ENCODE measurements around the gene CAMKMT.
"Not testable (repeated sequence)": the region's sequence is repeated elsewhere in the genome, so short reads cannot be mapped to it uniquely, and the experiment has no call there.

The CAMKMT gene

GRCh38 chr2:44450082-44450481 is 88.3 kb downstream of the CAMKMT start:
- no peak for DNase-seq

- no peak for DNase-seq
Measured at GRCh38 chr2:44450806-44451205, 89.1 kb downstream of the CAMKMT start.

- no peak for DNase-seq
Measured at GRCh38 chr2:44452069-44452583, 90.4 kb downstream of the CAMKMT start.

GRCh38 chr2:44453259-44453658 is 91.5 kb downstream of the CAMKMT start:
- DNase-seq = no peak

DNA sequence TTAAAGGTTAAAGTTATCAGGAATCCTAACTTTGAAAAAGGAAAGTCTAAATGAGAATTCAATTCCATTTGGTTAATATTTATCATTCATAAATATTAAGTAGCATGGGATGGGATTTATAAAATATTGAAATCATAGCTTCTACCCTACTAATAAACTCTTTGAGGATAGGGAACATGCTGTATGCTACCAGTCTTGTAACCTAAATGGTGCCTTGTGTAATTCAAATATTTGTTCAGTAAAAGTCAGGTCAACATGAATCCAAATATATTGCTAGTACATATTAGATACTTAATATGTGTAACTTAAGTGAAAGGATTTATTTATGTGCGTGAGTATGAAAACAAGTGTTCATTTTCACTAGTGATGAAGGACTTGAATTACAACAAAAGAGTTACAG is 94.1 kb downstream of the CAMKMT start:
- DNase-seq = no peak

DNA sequence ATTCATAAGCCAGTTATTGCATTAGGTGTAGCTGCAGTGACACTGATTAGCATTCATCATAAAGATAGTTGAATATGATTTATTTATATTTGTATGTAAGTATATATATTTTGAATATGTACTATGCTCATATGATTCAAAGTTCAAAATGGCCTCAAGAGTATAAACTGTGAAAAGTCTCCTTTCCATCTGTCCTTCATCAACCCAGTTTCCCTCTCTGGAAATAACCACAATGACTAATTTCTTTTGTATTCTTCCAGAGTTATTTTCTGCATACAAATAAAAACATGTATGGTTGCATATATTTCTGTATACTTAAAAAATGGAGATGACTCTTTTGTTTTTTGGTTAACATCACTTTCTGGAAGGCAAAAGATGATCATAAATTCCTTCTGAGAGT is 95.2 kb downstream of the CAMKMT start:
- DNase-seq = no peak

DNA sequence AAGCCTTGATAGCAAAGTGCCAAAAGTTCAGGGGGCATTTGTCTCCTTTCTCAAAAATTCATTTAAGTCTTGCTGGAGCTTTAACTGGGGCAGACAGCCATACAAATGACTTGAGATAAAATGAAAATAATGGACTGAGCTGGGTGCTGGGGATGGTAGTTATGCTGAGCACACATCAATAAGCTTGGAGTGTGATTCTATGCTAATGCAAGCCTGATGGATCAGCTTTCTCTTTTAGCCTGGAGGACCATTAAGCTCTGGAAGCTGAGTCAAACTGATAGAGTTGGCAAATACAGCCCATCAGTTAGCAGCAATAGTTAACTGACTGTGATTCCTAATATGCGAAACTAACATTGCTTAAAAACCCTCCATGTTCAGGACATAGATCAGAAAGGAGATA is 98.0 kb downstream of the CAMKMT start:
- DNase-seq = no peak

- no peak for DNase-seq
Measured at GRCh38 chr2:44462934-44463849, 101.4 kb downstream of the CAMKMT start.

GRCh38 chr2:44464437-44464836 is 102.7 kb downstream of the CAMKMT start:
- no peak for DNase-seq

DNA sequence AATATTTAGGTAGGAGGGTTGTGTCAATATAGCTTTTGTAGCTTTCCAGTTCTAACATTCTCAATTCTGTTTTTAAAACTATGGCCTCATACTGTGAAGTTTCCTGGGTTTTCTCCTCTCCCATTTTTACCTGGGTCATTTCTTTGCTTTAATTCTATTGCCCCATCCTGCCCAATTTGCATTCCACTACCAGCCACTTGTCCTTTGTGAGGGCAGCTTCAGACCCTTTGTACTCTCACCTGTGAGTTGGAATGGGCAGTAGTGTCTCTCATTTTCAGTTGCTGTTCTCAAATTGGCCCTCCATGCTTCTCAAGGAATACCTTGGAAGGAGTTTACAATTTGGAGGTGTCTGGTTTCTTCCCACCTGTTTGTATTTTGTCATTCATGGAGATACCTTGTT is 108.4 kb downstream of the CAMKMT start:
- DNase-seq = no peak

GRCh38 chr2:44477657-44478414 is 116.1 kb downstream of the CAMKMT start:
- DNase-seq = no peak

DNA sequence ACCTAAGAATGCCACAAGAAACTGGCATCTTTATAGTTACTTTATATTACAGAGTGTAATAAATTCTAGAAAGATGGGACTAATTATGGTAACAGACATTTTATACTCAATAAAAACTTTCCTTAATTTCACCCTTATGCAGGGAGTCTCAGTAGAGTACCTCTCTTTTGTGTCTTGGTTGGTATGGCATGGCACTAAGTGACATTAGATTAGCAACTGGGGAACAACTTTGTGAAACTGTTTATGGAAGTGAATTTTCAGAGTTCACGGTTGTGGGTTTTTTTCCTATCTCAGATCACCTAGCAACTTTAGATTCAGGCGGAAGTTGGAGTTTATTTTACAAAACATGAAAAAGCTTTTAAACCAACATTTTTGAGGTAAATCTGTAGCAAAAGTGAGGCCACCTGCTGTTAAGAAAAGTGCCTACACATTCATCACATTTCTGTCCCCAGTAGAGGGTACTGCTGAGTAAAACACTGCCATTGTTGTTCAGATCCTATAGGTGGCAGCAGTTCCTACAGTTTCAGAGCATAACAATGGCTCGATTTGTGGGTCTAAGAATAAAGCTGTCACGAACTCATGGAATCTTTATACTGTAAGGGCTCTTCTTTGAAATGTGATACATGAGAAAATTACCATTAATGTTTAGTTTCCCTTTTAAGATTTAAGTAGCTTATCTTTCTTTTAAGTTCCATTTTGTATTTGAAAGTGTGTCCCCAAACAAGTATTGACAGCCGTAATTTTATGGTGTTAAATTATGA is 117.6 kb downstream of the CAMKMT start:
- peak; percentile 22 for DNase-seq

DNA sequence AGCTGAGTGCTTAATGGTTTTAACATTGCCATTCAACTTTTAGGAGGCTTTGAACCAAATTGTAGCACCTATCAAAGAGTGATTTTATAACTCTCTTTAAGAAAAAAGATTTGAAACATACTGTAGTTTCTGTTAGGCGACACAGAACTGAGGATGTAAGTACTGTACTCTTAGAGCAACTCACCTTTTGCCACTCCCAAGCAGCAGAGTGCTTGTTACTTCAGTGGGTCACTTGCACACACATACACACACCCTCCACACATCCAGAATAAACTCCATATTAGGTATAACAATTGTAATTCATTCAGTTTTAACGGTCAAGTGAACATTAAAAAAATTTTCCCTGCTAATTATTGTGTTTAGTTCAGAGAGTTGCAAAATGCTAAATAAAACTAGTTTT is 118.3 kb downstream of the CAMKMT start:
- DNase-seq = no peak

GRCh38 chr2:44487052-44487451 is 125.3 kb downstream of the CAMKMT start:
- DNase-seq = no peak

DNA sequence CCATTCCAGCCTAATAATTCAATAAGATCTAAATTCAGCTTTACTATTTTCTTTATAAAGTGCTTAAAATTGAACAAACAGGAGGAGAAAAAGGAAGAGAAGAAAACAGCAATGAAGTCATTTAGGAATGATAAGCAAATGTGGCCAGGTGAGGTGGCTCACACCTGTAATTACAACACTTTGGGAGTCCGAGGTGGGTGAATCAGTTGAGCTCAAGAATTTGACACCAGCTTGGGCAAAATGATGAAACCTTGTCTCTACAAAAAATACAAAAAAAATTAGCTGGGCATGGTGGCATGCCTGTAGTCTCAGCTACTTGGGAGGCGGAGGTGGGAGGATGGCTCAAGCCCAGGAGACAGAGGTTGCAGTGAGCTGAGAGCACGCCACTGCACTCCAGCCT is 129.0 kb downstream of the CAMKMT start:
- DNase-seq = no peak

GRCh38 chr2:44494006-44494405 is 132.3 kb downstream of the CAMKMT start:
- no peak for DNase-seq

- DNase-seq = no peak
Measured at GRCh38 chr2:44495035-44495434, 133.3 kb downstream of the CAMKMT start.

GRCh38 chr2:44495544-44495943 is 133.8 kb downstream of the CAMKMT start:
- DNase-seq = no peak

DNA sequence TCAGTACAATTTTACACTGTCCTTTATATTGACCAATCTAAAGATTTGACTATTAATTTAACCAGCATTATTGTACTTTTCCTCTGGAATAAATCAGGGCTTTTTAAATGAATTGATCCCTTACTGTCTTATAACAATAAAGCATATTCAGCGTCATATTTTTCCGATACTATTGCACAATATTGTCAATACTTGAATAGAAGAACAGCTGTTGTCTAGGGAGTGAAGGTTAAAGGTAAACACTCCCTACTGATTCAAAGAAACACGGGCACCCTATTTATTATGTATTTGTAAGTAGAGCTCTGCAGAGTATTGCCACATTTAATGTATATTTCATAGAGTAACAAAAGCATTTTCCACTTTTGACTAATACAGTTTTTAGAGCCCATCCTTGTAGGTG is 134.4 kb downstream of the CAMKMT start:
- no peak for DNase-seq

GRCh38 chr2:44498551-44498950 is 136.8 kb downstream of the CAMKMT start:
- DNase-seq = no peak

DNA sequence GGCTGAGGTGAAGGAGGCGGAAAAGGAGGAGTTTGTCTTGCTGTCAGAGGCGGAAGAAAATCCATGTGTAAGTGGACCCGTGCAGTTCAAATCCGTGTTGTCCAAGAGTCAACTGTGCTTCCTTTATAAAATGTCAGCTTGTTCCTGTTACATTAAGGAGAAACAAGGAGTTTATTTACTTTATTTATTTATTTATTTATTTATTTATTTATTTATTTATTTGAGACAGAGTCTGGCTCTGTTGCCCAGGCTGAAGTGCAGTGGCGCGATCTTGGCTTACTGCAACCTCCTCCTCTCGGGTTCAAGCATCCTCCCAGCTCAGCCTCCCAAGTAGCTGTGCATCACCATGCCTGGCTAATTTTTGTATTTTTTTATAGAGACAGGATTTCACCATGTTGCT is 143.9 kb downstream of the CAMKMT start:
- not testable (repeated sequence) for DNase-seq

DNA sequence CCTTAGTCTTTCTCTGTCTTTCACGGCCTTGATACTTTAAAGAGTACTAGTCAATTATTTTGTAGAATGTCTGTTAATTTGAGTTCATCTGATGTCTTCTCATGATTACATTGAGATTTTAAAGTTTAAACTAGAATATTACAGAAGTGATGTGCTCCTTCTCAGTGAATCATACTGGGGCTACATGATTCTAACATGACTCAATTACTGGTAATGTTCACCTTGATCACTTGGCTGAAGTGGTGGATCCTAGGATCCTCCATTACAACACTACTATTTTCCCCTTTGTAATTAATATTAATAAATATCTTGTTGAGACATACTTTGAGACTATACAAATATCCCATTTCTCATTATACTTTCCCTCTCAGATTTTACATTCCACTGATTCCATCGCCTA is 148.5 kb downstream of the CAMKMT start:
- DNase-seq = no peak

- no peak for DNase-seq
Measured at GRCh38 chr2:44515416-44515815, 153.7 kb downstream of the CAMKMT start.
